ENCODE measurements around the gene NXPH2.
"Not testable (repeated sequence)": the region's sequence is repeated elsewhere in the genome, so short reads cannot be mapped to it uniquely, and the experiment has no call there.

Gene NXPH2

DNA sequence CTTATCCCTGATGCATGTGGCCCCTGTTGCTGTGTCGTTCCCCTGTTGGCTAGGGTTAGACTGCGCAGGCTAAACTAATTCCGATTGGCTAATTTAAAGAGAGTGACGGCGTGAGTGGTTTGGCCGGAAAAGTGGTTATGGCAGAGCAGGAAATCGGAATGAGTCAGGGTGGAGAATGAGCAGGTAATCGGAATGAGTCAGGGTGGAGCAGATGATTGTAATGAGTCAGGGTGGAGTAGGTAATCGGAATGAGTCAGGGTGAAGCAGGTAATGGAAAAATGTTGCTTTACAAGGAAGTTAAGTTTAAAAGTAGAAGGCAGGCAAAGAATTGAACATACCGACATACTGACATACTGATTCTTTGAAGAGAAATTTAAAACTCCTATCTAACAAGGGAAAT, 135.4 kb downstream of the NXPH2 start:
- not testable (repeated sequence) for H3K9me3 Mint-ChIP-seq; H3K4me1 Mint-ChIP-seq; H3K36me3 Mint-ChIP-seq; H3K27ac Mint-ChIP-seq; H3K4me3 Mint-ChIP-seq; ATAC-seq; DNase-seq (ENCODE audit: low spot score in 2 of 2)

DNA sequence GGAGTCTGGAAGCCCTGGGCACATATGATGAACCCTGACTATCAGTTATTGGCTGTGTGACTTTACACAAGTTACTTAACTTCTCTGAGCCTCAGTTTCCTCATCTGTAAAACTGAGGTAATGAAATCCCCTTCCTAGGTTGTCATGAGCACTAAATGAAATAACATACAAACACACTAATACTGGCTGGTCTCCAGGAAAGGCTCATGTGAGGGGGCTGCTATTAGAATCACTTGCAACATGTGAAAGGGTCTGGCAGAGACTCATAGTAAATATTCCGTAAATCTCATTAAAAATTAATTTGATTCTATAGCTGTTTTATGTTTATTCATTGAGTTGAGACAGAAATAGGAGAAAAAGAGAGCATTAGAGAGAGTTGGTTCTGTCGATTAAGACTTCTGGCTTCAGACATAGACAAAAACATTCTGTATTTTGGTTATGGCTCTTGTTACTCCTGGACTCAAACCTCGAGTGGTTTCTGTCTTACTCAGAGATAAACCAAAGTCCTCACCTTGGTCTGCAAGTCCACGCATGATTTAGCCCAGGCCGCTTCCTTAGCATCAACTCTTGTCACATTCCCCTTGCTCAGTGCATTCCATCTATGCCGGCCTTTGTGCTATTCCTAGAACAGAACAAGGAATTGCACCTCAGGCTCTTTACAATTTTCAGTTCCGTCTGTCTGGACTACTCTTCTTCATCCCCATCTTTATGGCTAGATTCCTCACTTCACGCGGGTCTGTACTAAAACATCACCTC, 139.1 kb downstream of the NXPH2 start:
- ATAC-seq (no peak), DNase-seq (ENCODE audit: low spot score in 2 of 2) (no peak)
- no peaks in the 10 kb centered on the region for H3K9me3 Mint-ChIP-seq
- no peak overlapping the region for H3K27ac Mint-ChIP-seq
- no peaks in the 10 kb centered on the region for H3K4me1 Mint-ChIP-seq
- no peaks in the 10 kb centered on the region for H3K36me3 Mint-ChIP-seq
- H3K4me3 Mint-ChIP-seq: no peak overlapping the region

DNA sequence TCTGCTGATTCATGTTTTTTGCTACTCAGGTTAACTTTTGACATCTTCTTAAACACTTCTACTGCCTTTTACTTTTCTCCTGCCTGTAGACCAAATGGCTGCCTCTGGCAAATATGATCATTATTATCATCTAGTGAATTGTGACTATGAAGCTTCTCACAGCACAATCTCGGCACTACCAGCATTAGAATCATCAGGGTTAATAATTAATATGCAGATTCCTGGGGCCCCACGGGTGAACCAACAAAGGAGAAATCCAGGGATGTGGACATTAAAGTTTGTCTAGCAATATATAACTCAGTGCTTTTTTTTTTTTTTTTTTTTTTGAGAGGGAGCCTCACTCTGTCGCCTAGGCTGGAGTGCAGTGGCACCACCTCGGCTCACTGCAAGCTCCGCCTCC, 142.5 kb downstream of the NXPH2 start:
- Mint-ChIP-seq H3K27ac (no peak overlapping the region), H3K9me3 (peaks cover 3% of the 10 kb centered on the region), H3K4me3 (no peak overlapping the region), H3K36me3 (no peaks in the 10 kb centered on the region), H3K4me1 (no peaks in the 10 kb centered on the region)
- DNase-seq (ENCODE audit: low spot score in 2 of 2) (no peak), ATAC-seq (no peak)

DNA sequence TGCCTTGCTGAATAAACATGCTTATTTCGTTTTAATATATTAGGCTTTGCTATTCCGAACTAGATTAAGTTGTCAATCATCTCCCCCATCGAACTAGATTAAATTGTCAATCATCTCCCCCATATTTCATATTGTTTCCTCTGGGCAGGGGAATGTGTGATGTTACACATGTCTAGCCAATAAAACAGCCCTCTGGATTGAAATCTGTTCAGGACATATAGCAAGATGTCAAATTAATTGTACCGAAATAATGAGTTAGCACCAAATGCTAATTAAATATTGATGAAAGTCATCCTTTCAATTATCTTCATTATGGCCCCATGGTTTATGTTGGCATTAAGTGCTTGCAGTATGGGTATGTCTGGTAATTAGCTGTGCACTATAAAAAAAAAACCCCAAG, 143.1 kb downstream of the NXPH2 start:
- no peak for ATAC-seq
- Mint-ChIP-seq H3K9me3 (peaks cover 5% of the 10 kb centered on the region), H3K4me1 (no peaks in the 10 kb centered on the region), H3K27ac (no peak overlapping the region), H3K4me3 (no peak overlapping the region), H3K36me3 (no peaks in the 10 kb centered on the region)
- DNase-seq (ENCODE audit: low spot score in 2 of 2): no peak

DNA sequence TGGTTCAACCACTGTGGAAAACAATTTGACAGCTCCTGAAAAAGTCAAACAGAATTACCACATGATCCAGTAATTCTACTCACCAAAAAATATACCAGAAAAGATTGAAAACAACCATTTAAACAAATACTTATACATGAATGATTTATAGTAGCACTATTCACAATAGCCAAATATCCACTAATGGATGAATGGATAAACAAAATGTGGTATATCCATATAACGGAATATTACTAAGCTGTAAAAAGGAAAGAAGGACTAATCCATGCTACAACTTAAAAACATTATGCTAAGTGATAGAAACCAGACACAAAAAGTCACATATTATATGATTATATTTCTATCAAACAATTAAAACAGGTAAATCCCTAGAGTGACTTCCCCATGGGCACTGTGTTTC, 147.1 kb downstream of the NXPH2 start:
- DNase-seq (ENCODE audit: low spot score in 2 of 2) (no peak), ATAC-seq (no peak)
- no peak overlapping the region for H3K4me3 Mint-ChIP-seq
- H3K36me3 Mint-ChIP-seq: no peaks in the 10 kb centered on the region
- no peaks in the 10 kb centered on the region for H3K4me1 Mint-ChIP-seq
- peaks cover 5% of the 10 kb centered on the region for H3K9me3 Mint-ChIP-seq
- H3K27ac Mint-ChIP-seq: no peak overlapping the region

DNA sequence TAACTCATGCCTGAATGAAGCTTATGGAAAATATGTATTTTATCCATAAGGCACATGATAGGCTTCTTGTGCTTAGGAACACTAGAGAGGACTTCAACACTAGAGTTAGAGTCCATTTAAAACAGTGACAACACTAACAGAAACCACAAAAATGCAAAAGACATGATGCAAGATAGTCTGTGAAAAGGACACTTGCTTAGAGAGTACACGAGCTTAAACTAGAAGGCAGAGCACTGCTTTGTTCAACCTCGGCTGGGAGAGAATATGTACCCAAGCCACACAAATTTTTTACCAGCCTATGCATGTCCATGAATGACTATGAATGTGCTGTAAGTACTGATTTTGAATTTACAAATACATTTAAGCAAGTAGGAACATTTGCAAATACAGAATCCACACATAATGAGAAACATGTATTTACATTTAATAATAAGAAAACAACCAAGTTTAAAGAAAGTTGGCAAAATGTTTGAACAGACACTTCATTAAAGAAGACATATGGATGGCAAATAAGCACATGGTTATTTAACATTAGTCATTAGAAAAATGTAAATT, 148.0 kb downstream of the NXPH2 start:
- Mint-ChIP-seq H3K27ac (no peak overlapping the region), H3K4me3 (no peak overlapping the region), H3K4me1 (no peaks in the 10 kb centered on the region), H3K36me3 (no peaks in the 10 kb centered on the region), H3K9me3 (peaks cover 5% of the 10 kb centered on the region)
- DNase-seq (ENCODE audit: low spot score in 2 of 2): no peak
- ATAC-seq: no peak

GRCh38 chr2:138630164-138630563, 150.0 kb downstream of the NXPH2 start:
- no peak for DNase-seq (ENCODE audit: low spot score in 2 of 2)
- H3K27ac Mint-ChIP-seq: no peak overlapping the region
- H3K4me1 Mint-ChIP-seq: no peaks in the 10 kb centered on the region
- H3K36me3 Mint-ChIP-seq: no peaks in the 10 kb centered on the region
- no peak overlapping the region for H3K4me3 Mint-ChIP-seq
- peaks cover 5% of the 10 kb centered on the region for H3K9me3 Mint-ChIP-seq
- no peak for ATAC-seq

DNA sequence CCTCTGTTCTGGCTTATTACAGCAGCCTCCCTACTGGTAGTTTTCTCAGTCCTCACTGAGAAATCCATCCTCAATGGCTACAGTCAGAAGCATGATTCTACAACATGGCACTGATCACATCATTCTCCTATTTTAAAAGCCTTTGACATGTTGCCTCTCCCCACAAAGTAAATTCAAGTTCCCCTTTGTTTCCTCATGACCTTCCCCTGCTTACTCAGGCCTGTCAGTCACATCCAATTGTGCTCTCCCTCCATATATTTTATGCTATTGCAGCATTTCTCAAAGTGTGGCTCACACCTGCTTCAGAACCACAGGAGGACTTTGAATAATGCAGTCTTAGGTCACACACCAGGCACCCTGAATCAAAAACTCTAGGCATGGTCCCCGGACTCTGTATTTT, 154.0 kb downstream of the NXPH2 start:
- Mint-ChIP-seq H3K9me3 (no peaks in the 10 kb centered on the region), H3K27ac (no peak overlapping the region), H3K4me1 (no peaks in the 10 kb centered on the region), H3K4me3 (no peak overlapping the region), H3K36me3 (no peaks in the 10 kb centered on the region)
- DNase-seq (ENCODE audit: low spot score in 2 of 2) (no peak), ATAC-seq (no peak)

DNA sequence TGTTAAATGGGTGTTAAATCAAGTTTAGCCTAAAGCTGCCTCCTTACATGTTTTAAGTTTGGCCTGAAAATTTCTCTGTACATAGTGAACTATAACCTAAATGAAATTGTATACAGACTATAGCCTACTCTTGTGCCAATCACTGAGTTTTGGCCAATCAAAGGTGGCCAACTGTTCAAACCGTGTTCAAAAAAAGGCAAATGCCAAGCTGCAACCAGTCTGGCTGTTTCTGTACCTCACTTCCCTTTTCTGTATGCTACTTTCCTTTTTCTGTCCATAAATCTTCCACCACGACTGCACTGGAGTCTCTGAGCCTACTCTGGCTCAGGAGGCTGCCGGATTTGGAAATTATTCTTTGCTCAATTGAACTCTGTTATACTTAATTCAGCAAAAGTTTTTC, 157.6 kb downstream of the NXPH2 start:
- Mint-ChIP-seq H3K4me1 (no peaks in the 10 kb centered on the region), H3K36me3 (no peaks in the 10 kb centered on the region), H3K27ac (no peak overlapping the region), H3K9me3 (no peaks in the 10 kb centered on the region), H3K4me3 (no peak overlapping the region)
- no peak for ATAC-seq
- DNase-seq (ENCODE audit: low spot score in 2 of 2): no peak

GRCh38 chr2:138621139-138621538, 159.1 kb downstream of the NXPH2 start:
- H3K9me3 Mint-ChIP-seq: no peaks in the 10 kb centered on the region
- H3K36me3 Mint-ChIP-seq: no peaks in the 10 kb centered on the region
- no peak for DNase-seq (ENCODE audit: low spot score in 2 of 2)
- no peaks in the 10 kb centered on the region for H3K4me1 Mint-ChIP-seq
- H3K4me3 Mint-ChIP-seq: no peak overlapping the region
- no peak for ATAC-seq
- H3K27ac Mint-ChIP-seq: no peak overlapping the region

DNA sequence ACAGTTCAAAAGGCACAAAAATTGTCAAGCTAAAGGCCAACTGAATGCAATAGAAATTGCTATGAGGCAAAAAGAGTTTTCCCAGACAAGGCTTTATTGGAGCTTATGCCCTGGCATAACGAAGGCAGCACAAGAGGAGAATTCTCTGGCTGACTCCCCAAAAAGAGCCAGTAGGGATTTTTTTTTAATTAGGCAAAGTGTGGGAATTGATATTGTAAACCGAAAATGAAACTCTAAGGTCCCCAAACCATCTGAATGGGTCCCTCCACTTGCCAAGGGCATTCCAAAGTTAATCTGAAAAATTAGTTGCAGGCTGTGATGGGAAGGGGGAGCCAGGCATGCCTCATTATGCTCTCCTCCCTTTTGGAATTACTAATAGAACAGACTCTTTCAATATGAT, 159.8 kb downstream of the NXPH2 start:
- Mint-ChIP-seq H3K36me3 (no peaks in the 10 kb centered on the region), H3K9me3 (no peaks in the 10 kb centered on the region), H3K4me3 (no peak overlapping the region), H3K27ac (no peak overlapping the region), H3K4me1 (no peaks in the 10 kb centered on the region)
- no peak for ATAC-seq
- DNase-seq (ENCODE audit: low spot score in 2 of 2): no peak
